ENCODE data around the gene ELOVL5. TPM values are rescaled to one million over a fixed set of nuclear protein-coding genes. Genes with fewer than 3 reads are reported as not detected.

ELOVL5 gene
- total RNA-seq, 1 donor from 2014 or later = 52.8 TPM

GRCh38 chr6:53363341-53364079 is 14.8 kb upstream of the ELOVL5 start:
- no peaks in the 10 kb centered on the region for H3K79me2 ChIP-seq (ENCODE audit: insufficient read depth, low read length)
- H3K9me3 ChIP-seq (ENCODE audit: insufficient read depth, low read depth, low read length) = no peaks in the 10 kb centered on the region
- H4K20me1 ChIP-seq (ENCODE audit: insufficient read depth, low read length) = no peaks in the 10 kb centered on the region
- H2AFZ ChIP-seq (ENCODE audit: low read depth, low read length) = no peak overlapping the region
- TF ChIP-seq EZH2 (IDR thresholded peaks at IDR 0.05; ENCODE audit: insufficient read depth, low read length) = no peak
- TF ChIP-seq, protein P1, sequence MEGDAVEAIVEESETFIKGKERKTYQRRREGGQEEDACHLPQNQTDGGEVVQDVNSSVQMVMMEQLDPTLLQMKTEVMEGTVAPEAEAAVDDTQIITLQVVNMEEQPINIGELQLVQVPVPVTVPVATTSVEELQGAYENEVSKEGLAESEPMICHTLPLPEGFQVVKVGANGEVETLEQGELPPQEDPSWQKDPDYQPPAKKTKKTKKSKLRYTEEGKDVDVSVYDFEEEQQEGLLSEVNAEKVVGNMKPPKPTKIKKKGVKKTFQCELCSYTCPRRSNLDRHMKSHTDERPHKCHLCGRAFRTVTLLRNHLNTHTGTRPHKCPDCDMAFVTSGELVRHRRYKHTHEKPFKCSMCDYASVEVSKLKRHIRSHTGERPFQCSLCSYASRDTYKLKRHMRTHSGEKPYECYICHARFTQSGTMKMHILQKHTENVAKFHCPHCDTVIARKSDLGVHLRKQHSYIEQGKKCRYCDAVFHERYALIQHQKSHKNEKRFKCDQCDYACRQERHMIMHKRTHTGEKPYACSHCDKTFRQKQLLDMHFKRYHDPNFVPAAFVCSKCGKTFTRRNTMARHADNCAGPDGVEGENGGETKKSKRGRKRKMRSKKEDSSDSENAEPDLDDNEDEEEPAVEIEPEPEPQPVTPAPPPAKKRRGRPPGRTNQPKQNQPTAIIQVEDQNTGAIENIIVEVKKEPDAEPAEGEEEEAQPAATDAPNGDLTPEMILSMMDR (IDR thresholded peaks at IDR 0.05; ENCODE audit: insufficient read depth, low read depth, low read length) = no peak
- DNase-seq (ENCODE audit: low read depth) (no peak), FAIRE-seq (no peak)
- no peak overlapping the region for H3K27ac ChIP-seq (ENCODE audit: low read depth, low read length)
- Mint-ChIP-seq H3K4me1 (ENCODE audit: low read depth, unreplicated experiment) (peaks cover 16% of the 10 kb centered on the region), H3K4me3 (ENCODE audit: unreplicated experiment) (no peak overlapping the region), H3K36me3 (ENCODE audit: low read depth, unreplicated experiment) (peaks cover 4% of the 10 kb centered on the region), H3K27ac (ENCODE audit: unreplicated experiment) (no peak overlapping the region), H3K9me3 (ENCODE audit: unreplicated experiment) (peaks cover 3% of the 10 kb centered on the region), H3K27me3 (ENCODE audit: low read depth, unreplicated experiment) (no peaks in the 10 kb centered on the region)
- no peak overlapping the region for H3K4me3 ChIP-seq (ENCODE audit: insufficient read depth, low read depth, low read length)
- H3K4me1 ChIP-seq (ENCODE audit: insufficient read depth, low read length) = peaks cover 25% of the 10 kb centered on the region
- H3K9ac ChIP-seq (ENCODE audit: low read length) = no peak overlapping the region
- no peak overlapping the region for H3K4me2 ChIP-seq (ENCODE audit: low read length)
- H3K27me3 ChIP-seq (ENCODE audit: insufficient read depth, low read length) = no peaks in the 10 kb centered on the region
- no peaks in the 10 kb centered on the region for H3K36me3 ChIP-seq (ENCODE audit: insufficient read depth, low read length)

- H3K4me3 ChIP-seq (ENCODE audit: insufficient read depth, low read depth, low read length) = no peak overlapping the region
- H3K79me2 ChIP-seq (ENCODE audit: insufficient read depth, low read length) = no peaks in the 10 kb centered on the region
- peaks cover 27% of the 10 kb centered on the region for H3K4me1 ChIP-seq (ENCODE audit: insufficient read depth, low read length)
- H3K36me3 ChIP-seq (ENCODE audit: insufficient read depth, low read length) = no peaks in the 10 kb centered on the region
- no peaks in the 10 kb centered on the region for H3K9me3 ChIP-seq (ENCODE audit: insufficient read depth, low read depth, low read length)
- TF ChIP-seq EZH2 (IDR thresholded peaks at IDR 0.05; ENCODE audit: insufficient read depth, low read length) = no peak
- TF ChIP-seq, protein P1 (IDR thresholded peaks at IDR 0.05; ENCODE audit: insufficient read depth, low read depth, low read length) = no peak
- no peak for FAIRE-seq
- H4K20me1 ChIP-seq (ENCODE audit: insufficient read depth, low read length) = no peaks in the 10 kb centered on the region
- H3K27ac ChIP-seq (ENCODE audit: low read depth, low read length) = no peak overlapping the region
- H2AFZ ChIP-seq (ENCODE audit: low read depth, low read length) = peak overlapping the region; percentile 65
- H3K9ac ChIP-seq (ENCODE audit: low read length) = no peak overlapping the region
- H3K27me3 ChIP-seq (ENCODE audit: insufficient read depth, low read length) = no peaks in the 10 kb centered on the region
- Mint-ChIP-seq H3K36me3 (ENCODE audit: low read depth, unreplicated experiment) (peaks cover 2% of the 10 kb centered on the region), H3K4me3 (ENCODE audit: unreplicated experiment) (no peak overlapping the region), H3K9me3 (ENCODE audit: unreplicated experiment) (no peaks in the 10 kb centered on the region), H3K27me3 (ENCODE audit: low read depth, unreplicated experiment) (no peaks in the 10 kb centered on the region), H3K27ac (ENCODE audit: unreplicated experiment) (no peak overlapping the region), H3K4me1 (ENCODE audit: low read depth, unreplicated experiment) (peaks cover 22% of the 10 kb centered on the region)
- peak overlapping the region; percentile 23 for H3K4me2 ChIP-seq (ENCODE audit: low read length)
- DNase-seq (ENCODE audit: low read depth) = peak; percentile 34
Observed at GRCh38 chr6:53361549-53362031, 12.8 kb upstream of the ELOVL5 start.

All from astrocyte (in vitro differentiated cells and primary cell).